Measurements from ENCODE around the gene TSHZ2. TPM values are rescaled to one million over a fixed set of nuclear protein-coding genes. Genes with fewer than 3 reads are reported as not detected.

Gene TSHZ2
- total RNA-seq, 6 experiments from 2014 or later, result not detected

DNA sequence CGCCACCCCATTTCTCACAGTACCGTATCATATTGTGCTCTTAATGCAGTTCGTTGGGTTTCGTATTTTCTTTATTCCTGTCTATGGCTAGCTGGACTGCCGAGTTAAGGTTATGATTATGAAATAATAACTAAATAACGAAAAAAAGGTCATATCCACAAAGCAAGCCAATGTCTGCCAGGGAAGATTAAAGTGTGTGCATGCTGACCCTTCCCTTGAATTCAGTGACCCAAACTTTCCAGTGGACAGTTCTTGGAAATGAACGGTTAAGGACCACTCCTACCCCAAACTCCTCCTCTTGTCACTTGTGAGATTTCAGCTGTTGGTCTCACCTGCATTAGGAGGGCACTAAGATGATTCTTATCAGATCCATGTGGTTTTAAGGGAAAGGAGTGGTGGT lies 449.9 kb downstream of the TSHZ2 start:
- H3K27me3 Mint-ChIP-seq (ENCODE audit: insufficient read depth), result no peaks in the 10 kb centered on the region; the same call in 1 of the 2 replicates
- no peak for DNase-seq
- H3K4me1 Mint-ChIP-seq (ENCODE audit: low read depth), result no peaks in the 10 kb centered on the region
- H3K27ac Mint-ChIP-seq, result no peak overlapping the region
- H3K36me3 Mint-ChIP-seq (ENCODE audit: low read depth), result no peaks in the 10 kb centered on the region
- TF ChIP-seq, protein P1, sequence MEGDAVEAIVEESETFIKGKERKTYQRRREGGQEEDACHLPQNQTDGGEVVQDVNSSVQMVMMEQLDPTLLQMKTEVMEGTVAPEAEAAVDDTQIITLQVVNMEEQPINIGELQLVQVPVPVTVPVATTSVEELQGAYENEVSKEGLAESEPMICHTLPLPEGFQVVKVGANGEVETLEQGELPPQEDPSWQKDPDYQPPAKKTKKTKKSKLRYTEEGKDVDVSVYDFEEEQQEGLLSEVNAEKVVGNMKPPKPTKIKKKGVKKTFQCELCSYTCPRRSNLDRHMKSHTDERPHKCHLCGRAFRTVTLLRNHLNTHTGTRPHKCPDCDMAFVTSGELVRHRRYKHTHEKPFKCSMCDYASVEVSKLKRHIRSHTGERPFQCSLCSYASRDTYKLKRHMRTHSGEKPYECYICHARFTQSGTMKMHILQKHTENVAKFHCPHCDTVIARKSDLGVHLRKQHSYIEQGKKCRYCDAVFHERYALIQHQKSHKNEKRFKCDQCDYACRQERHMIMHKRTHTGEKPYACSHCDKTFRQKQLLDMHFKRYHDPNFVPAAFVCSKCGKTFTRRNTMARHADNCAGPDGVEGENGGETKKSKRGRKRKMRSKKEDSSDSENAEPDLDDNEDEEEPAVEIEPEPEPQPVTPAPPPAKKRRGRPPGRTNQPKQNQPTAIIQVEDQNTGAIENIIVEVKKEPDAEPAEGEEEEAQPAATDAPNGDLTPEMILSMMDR (IDR thresholded peaks at IDR 0.05), result no peak
- H3K9me3 Mint-ChIP-seq, result peaks cover 8% of the 10 kb centered on the region; the same call in 1 of the 2 replicates
- H3K4me3 Mint-ChIP-seq, result no peak overlapping the region

DNA sequence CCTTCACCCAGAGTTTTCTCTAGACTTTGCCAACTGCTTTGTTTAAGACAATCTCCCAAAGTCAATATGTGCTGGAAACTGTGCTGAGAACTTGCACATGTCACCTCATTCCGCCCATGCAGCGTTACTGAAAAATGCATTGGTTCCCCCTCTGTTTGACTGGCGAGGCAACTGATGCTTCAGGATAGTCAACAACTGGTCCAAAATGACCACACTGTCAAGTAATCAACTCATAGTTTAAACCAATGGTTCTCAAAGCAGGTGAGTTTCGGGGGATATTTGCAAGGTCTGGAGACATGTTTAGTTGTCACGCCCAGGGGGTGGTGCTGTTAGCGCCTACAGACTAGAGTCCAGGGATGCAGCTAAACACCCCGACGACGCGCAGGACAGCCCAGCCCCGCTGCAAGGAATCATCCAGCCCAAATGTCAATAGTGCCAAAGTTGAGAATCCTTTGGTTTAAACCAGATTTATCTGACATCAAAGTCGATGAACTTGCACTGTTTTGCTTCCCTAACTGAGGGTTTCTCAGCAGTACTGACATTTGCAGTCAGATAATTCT lies 451.5 kb downstream of the TSHZ2 start:
- no peaks in the 10 kb centered on the region for H3K4me1 Mint-ChIP-seq (ENCODE audit: low read depth)
- H3K36me3 Mint-ChIP-seq (ENCODE audit: low read depth), result no peaks in the 10 kb centered on the region
- H3K4me3 Mint-ChIP-seq, result no peak overlapping the region
- peaks cover 8% of the 10 kb centered on the region; the same call in 1 of the 2 replicates for H3K9me3 Mint-ChIP-seq
- no peaks in the 10 kb centered on the region; the same call in 1 of the 2 replicates for H3K27me3 Mint-ChIP-seq (ENCODE audit: insufficient read depth)
- H3K27ac Mint-ChIP-seq, result no peak overlapping the region
- no peak for DNase-seq
- TF ChIP-seq, protein P1 (IDR thresholded peaks at IDR 0.05), result no peak

DNA sequence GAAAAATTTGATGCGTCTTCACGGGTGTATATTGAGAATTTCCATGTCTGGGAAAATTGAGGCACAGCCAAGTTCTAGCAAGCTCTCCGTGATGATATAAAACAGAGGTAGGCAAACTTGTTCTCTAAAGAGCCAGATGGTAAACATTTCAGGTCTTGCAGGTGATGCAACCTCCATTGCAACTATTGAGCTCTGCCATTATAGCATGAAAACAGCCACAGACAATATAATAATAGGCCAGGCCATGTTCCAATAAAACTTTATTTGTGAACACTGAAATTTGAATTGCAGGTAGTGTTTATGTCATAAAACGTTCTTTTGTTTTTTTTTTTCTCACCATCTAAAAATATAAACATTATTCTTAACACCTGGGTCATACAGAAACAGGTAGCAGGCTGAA lies 453.3 kb downstream of the TSHZ2 start:
- Mint-ChIP-seq H3K36me3 (ENCODE audit: low read depth) (no peaks in the 10 kb centered on the region), H3K4me1 (ENCODE audit: low read depth) (no peaks in the 10 kb centered on the region), H3K27ac (no peak overlapping the region), H3K27me3 (ENCODE audit: insufficient read depth) (no peaks in the 10 kb centered on the region; the same call in 1 of the 2 replicates), H3K4me3 (no peak overlapping the region), H3K9me3 (no peaks in the 10 kb centered on the region; the same call in 1 of the 2 replicates)
- TF ChIP-seq, protein P1 (IDR thresholded peaks at IDR 0.05), result no peak
- DNase-seq, result no peak

DNA sequence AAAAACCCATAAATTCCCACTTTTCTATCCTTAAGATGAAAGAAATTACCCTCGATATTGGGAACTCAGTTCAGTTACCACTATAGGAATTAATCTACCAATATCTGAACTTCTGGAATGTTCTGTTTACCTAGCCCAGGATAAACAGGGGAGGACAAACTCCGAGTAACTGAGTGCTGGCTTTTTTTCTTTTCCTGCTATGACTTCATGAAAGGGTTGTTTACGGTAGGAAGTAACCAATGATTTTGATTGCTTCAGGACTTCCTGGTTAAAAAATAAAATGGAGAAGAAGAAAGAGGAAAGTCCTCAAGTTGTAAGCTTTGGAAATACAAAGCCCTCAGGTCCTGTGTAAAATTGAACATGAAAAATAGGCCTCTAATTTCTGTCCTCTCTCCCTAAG lies 453.8 kb downstream of the TSHZ2 start:
- no peak for DNase-seq
- Mint-ChIP-seq H3K27me3 (ENCODE audit: insufficient read depth) (no peaks in the 10 kb centered on the region; the same call in 1 of the 2 replicates), H3K4me1 (ENCODE audit: low read depth) (no peaks in the 10 kb centered on the region), H3K9me3 (no peaks in the 10 kb centered on the region; the same call in 1 of the 2 replicates), H3K36me3 (ENCODE audit: low read depth) (no peaks in the 10 kb centered on the region), H3K4me3 (no peak overlapping the region), H3K27ac (no peak overlapping the region)
- TF ChIP-seq, protein P1 (IDR thresholded peaks at IDR 0.05), result no peak

DNA sequence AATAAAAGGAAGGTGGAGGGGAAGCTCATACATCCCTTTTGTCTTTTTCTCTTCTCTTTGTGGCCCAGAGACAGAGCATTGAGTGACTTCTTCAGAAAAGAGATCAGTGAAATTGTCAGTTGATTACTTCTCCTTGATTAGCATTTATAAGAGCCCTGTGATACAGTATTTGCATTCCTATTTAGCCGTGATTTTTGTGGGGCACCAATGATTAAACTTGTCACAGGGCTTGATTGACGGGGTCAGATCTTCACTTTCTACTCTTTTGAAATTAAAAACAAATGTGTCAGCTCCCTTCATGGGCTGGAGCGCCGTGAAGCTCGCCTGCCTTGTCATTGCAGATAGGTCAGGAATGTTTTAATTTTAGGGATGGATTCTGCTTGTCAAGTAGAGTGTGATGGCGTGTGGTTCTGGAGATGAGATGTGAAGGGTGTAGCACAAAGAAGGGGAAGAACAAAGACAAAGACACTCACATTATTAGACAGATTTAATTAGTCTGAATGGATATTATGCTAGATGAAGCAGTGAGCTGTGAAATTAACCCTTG lies 454.7 kb downstream of the TSHZ2 start:
- Mint-ChIP-seq H3K4me3 (no peak overlapping the region), H3K27ac (no peak overlapping the region), H3K9me3 (no peaks in the 10 kb centered on the region; the same call in 1 of the 2 replicates), H3K4me1 (ENCODE audit: low read depth) (no peaks in the 10 kb centered on the region), H3K27me3 (ENCODE audit: insufficient read depth) (no peaks in the 10 kb centered on the region; the same call in 1 of the 2 replicates), H3K36me3 (ENCODE audit: low read depth) (no peaks in the 10 kb centered on the region)
- no peak for DNase-seq
- TF ChIP-seq, protein P1 (IDR thresholded peaks at IDR 0.05), result no peak
